Activated CD8-positive, alpha-beta memory T cell treated with anti-CD3 and anti-CD28 coated beads, Interleukin-2, amount 50 U/mL, for 4 hours (primary cell): Measurements from ENCODE around the gene DDHD1.
"Not testable (repeated sequence)": the region's sequence is repeated elsewhere in the genome, so short reads cannot be mapped to it uniquely, and the experiment has no call there.

Experiments
- DNase-seq: peaks from one replicate; pipeline ENCODE4 v3.0.0-alpha.2; 2020

The DDHD1 gene

DNA sequence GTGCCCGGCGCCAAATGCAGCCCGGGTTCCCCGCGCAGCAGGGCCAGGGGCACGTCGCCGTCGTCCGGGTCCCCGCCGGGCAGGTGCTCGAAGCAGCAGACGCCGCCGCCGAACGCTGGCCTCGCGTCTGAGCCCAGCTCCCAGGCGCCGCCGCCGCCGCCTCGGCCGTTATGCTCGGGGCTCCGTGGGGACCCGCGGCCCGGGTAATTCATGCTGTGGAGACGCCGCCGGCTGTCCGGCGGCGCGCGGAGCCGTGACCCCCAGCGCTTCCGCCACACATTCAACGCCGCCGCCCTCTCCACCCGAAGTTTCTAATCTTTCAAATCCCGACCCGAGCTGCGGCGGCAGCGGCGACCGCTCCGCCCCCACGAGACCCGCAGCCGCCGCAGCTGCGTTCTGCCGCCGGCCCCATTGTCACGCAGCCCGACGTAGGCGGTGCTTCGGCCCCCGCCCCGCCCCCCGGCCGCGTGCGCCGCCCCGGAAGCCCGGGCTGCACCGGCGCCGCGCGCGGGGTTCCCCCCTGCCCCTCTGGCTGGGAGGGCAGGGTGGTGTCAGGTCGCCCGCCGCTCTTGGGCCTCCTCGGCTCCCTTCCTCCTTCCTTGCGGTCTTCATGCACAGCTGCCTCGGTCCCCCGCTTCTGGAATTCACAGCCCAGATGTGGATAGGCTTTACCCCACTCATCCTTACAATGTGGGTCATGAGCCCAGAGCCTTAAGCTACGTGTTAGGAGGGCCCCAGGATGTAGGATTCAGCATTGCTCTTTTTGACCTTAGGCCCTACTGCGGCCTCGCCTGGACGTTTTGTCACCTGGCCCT lies at the start of gene DDHD1:
Gene DDHD1, minus strand, starts transcription at position 437 of the 815 bp plus-strand sequence. Its CDS starts 225 bp downstream, at position 212.
- DNase-seq, result peak; percentile 86

DNA sequence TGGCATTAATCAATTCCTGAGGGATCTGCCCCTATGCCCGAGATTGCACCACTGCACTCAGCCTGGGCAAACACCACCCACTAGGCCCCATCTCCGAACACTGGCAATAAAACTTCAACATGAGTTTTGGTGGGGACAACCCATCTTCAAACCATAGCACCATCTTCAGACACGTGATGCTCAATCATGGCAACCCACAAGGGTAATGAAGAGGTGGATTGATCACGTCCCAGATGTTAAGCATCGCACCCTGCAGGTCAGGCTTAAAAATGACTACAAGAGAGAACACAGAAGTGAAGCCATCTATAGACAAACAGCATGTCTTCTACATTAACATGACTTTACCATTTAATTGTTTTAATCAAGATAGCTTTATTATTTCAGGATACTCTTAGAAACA lies 42.8 kb upstream of the DDHD1 start:
- DNase-seq, result no peak

DNA sequence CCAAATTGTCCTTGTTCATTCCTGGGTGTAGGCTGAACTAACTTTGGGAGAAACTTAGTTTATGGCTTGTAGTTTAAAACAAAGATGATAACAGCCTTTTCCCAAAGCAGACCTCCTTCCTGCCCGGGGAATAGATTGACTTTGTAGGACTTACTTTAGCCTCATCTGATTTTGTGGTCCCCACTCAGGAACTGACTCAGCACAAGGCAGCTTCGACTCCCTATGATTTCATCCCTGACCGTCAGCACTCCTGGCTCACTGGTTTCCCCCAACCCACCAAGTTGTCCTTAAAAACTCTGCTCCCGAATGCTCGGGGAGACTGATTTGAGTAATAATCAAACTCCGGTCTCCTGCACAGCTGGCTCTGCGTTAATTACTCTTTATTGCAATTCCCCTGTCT lies 40.1 kb upstream of the DDHD1 start:
- DNase-seq, result no peak

DNA sequence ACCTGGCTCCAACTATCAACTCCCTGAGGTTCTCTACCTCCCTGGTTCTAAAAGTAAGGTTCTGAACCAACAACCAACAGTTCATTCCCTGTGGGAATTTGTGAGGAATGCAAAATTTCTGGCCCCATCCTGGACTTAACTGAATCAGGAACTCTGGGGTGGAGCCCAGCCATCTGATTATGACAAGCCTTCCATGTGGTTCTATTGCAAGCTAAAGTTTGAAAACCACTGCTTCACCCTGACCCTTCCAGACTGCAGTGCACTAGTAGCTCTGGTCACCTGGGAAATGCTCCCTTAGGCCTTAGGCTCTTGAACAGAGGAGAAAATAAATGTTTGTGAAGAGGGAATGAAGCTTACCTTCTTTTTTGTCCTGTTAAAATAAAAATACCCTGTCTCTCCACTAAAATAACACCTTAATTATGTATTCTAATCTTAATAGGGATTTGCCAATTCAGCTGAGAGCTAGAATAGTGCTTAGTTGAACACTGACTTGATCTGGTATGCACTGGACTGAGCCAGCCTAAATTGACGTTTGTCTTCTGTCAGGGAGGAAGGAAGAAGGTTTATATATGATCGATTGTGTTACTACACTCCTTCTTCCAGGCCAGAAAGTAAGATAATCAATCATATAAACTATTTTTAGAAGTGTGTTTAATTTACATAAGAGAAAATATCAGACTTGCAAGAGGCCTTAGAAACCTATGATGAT lies 39.1 kb upstream of the DDHD1 start:
- DNase-seq, result no peak

DNA sequence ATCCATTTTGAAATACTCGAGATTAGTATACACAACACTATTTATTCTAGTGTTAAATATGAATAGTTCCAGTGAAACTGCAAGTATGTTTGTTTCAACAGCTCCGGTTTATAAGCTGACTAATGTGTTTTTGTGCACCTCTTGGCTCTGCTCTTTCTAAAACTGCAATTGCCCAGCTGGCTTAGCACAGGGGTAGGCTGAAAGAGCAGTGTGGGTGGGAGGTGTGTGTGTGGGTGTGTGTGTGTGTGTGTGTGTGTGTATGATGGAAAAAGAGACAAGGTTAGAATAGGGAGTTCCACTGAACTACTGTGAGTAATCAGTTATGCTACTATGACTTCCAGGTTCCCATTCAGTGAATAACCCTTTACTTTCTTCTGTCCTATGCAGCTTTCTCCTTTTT lies 37.8 kb upstream of the DDHD1 start:
- no peak for DNase-seq

DNA sequence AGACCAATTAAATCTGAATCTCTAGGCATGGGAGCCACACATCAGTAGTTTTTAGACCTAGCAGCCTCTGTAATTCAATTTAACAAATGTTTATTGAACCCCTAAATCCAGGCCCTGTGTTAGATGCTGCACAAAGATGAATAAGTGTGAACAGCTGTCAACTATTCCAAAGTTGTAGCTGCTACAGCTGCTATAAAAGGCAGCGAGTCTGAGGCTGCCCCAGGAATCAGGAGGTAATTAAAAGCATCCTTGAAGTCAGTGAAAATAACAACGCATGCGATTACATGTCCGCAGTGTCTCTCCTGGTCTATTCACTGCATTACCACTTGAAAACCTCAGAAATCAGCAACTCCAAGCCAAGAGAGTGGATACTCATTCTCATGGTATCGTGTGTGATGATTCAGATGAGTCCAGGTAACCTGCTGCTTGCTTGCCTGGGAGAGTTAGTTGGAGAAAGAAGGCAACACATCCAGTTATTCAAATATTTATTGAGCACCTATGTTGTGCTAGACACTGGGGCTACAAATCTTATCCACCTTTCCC lies 34.9 kb upstream of the DDHD1 start:
- DNase-seq, result no peak

DNA sequence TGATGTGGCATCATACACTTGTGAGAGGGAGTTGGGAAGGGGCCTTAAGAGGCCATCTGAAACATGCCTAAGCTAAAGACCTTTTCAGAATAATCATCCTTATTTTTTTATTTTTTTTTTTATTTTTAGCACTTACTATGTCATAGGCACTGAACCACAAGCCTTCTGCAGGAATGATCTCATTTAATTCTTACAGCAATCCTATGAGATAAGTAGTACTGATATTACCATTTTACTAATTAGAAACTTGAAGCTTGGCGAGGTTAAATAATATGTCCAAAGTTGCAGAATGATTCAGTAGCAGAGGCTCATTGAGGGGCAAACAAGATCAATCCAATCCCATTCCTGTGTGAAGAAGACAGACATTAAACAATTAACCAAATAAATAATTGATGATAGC lies 33.4 kb upstream of the DDHD1 start:
- DNase-seq, result no peak

DNA sequence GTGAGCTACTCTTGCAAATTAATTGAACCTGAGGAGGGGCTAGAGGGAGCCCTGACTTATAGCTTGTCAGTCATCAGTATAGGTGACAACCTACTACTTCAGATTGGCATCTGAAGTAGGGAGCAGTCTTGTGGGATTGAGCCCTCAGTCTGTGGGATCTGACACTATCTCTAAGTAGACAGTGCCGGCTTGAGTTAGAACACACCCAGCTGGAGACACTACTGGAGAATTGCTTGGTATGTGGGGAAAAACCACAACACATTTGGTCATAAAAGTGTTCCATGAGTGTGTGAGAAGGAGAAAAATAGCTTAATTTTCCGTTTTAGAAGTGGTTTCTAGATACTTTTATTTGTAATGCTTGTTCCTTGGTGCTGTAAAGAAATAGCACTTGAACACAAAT lies 30.5 kb upstream of the DDHD1 start:
- no peak for DNase-seq

DNA sequence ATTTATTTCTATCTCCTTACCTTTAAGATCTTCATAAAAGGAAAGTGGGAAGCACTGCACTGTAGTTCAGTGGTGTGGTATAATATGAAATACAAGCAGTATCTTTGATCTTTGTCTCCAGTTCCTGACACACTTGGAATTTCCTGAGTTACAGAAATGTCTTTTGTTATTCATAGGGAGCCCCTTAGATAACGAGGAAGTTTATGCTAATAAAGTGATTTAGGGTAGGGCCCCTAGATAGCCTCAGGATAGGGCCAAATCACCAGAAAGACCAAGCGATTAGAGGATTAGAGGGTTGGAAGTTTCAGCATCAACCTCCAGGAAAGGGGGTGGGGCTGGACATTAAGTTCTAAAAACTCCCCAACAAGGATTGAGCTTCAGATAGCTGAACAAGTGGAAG lies 29.9 kb upstream of the DDHD1 start:
- DNase-seq, result no peak

DNA sequence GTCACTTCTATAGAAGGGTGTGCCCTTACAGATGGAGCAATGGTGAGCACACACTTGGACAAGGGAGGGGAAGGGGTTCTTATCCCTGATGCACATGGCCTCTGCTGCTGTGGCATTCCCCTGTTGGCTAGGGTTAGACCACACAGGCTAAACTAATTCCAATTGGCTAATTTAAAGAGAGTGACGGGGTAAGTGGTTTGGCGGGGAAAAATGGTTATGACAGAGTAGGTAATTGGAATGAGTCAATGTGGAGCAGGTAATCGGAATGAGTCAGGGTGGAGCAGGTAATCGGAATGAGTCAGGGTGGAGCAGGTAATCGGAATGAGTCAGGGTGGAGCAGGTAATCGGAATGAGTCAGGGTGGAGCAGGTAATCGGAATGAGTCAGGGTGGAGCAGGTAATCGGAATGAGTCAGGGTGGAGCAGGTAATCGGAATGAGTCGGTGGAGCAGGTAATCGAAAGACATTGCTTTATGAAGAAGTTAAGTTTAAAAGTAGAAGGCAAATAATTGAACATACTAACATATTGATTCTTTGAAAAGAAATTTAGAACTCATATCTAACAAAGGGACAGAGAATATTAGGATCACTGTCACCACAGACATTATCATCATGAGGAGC lies 28.4 kb upstream of the DDHD1 start:
- DNase-seq, result not testable (repeated sequence)

DNA sequence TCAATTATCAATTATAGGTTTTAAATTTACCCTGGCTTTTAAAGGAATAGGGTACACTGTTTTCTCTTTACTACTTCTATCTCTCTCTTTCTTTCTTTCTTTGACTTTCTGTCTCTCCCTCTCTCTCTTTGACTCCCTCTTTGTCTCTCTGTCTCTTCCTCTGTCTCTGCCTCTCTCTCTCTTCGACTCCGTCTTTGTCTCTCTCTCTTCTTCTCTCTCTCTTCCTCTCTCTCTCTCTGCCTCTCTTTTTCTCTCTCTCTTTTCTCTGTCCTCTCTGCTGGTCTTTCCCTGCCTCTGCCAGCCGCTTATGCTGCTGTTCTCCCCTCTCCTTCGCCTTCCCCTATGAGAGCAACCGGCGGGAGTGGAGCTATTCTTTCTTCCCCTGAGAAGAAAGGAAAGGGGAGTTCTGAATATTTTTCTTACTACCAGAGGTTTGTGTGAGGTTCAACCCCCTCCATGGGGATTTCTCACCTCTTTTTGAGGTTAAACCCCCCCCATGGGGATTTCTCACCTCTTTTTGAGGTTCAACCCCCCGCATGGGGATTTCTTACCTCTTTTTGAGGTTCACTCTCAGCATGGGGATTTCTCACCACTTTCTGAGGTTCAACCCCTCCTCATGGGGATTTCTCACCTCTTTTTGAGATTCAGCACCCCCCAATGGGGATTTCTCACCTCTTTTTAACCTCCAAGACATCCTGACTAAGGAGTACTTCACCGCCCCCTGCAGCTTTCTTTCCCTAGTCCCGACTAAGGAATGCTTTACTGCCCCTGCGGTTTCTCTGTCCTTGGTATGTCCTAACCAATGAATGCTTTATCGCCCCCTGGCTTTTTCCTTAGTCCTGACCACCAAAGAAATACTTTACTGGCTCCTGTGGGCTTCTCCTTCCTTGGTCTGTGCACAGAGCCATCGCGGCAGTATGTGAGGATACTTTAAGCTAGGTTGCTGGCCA lies 27.4 kb upstream of the DDHD1 start:
- DNase-seq, result peak; percentile 24

DNA sequence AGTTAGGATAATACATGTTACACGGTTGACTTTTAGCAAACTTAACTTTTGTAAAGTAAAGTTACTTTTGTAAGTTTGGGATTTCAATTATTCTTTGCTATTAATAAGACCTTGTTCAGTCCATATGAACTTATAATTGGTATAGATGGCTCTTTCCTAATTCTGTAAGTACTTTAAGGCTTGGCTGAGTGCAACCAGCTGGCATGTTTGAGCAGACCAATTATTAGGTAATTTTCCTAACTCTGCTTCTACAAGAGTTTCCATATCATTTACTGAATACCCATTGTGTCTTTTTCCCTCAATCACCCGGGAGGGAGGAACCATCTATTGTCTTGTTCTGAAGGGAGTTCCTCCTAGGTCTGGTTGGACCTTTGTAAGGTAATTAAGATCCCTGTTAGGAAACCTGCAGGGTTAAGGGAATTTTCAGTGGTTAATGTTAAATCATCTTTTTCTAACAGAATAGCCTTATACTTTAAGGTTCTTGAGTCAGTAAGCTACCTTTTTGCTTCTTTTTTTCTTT lies 26.4 kb upstream of the DDHD1 start:
- DNase-seq, result not testable (repeated sequence)

DNA sequence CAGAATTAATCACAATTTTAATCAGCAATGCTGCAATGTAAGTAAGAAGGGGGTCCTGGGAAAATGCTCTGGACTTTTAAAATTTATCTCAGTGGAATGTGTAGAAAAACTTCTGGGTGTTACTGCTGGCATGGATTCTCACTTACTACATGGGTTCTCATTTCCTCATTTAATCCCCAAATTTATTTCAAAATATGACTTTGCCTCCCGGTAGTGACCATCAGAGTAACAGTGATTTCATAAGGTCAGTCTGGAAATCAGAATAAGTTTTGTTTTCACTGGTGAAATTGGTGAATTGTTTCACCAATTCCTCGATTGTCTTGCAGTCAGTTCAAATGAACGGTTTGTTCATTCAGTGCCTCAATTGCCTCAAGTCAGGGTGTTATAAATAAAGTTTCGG lies 22.3 kb upstream of the DDHD1 start:
- DNase-seq, result no peak

DNA sequence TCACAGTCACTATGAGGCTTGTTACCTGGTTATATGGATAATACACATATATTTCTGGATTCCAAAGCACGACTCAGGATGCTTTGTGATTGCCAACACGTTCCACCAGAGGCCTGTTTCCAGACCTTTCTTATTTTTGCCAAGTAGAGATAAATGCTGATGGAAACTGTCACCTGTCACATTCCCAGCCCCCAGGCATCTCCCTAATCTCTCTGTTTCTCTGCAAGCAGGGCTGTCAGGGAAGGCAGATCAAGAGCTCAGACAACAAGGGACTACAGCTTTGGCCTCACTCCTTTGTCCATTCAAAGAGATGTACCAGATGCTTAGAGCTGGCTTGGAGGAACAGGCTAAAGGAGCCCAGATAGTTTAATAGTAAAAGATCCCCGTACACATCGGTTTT lies 21.8 kb upstream of the DDHD1 start:
- DNase-seq, result no peak

DNA sequence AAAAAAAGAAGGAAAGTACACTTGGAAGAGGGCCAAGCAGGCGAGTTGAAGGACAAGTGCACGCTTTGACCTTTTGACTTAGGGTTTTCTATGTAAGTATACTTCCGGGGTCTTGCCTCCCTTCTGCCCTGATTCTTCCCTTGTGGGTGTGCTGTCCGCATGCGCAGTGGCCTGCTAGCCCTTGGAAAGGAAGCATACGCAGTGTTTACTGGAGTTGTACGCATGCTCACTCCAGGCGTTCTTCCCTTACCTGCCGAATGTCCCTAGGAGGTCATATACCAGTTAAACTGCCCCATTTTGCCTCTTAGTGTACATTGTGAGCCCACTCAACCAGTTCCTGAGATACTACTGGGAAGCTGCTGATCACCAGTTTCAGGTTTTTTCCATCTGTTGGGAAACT lies 15.7 kb upstream of the DDHD1 start:
- DNase-seq, result no peak

DNA sequence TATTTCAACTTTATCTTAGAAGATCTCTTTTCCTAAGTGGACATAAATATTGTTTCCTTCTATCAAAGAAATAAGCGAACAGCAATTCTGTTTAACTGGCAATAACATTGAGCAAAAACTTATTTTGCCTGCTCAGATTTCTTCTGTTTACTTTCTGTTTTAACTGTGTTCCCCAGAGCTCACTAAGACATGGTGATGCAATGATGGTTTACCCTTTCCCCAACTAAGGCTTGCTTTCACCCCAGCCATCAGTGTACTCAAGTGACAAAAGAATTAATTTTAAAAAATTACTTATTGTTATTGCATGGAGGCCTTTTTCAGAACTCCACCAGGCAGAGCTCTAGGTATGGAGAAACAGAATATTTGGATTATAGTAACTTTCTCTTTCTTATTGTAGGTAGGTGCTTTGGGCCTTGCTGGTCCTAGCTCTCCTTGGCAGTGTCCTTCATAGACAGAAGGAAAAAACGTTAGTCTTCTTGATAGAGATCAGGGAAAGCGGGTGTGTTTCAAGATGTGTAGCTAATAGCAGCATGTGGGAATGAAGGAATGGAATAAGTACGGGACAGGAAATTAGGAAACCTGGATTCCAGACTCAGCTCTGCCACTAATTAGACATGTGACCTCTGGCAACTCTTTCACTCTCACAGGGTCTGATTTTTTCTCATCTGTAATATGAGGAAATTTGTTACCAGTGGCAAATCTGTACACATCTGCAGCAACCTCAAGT lies 14.6 kb upstream of the DDHD1 start:
- DNase-seq, result no peak

DNA sequence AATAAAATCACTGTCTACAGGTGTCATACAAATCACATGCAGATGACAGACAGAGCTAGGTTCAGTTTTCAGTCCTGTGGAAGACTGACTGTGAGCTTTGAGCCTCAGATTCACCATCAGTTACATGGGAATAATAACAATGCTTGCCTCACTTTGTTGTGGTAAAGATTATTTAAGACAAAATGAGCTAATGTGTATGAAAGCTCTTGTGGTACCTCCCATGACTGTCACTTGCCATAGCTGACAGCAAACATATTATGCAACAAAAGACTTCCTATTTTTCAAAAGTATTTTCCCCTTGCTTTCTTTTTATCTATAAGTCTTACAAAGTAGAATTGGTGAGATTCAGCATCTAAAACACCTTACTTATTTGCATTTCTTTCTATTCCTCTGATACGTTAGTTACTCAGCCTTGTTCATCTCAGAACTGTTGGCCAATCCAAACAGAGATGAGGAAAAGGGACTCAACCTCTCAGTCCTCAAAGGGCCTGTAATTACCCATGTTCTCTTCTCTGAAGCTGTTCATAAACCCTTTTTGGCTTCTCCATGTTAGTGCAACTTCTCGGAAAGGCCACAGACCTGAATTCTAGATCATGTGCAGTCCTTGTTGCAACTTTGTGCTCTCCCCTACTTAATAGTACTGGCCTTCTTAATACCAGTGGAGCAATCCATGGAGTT lies 8.8 kb upstream of the DDHD1 start:
- no peak for DNase-seq

DNA sequence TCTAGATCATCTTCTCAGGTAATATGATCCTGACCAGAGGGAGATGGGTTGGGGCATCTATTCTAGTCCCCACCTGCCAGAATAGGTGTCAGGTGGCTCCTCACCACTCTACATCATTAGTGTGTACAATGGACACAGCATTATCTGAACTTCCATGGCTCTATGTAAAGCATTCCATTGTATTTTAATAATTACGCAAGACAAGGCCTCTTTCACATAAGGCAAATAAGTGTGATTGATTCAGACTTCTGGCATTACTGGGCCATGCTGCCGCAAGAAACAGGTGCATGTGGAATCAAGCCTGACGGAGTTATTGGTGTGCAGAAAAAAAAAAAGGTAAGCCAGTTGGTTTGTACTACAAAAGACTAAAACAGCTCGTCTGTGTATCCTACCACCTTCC lies 3.1 kb upstream of the DDHD1 start:
- DNase-seq, result no peak

DNA sequence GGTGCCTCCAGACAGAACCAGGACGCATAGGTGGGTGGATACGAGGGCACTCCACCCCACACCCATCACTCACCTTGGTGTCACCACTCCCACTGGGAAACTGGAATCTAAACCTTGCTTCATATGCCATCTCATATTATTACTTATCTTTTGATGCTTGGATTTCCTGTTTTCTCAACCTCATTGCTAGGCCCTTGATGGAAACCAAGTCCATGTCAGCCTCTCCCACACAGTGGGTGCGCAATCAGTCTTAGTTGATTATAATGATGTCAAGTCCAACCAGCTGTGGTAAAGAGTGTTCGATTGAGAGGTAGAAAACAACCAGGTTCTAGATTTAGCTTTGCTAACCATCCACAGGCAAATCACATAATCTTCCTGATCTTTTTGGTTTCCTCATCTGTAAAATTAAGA lies 584 bp upstream of the DDHD1 start:
- no peak for DNase-seq

DNA sequence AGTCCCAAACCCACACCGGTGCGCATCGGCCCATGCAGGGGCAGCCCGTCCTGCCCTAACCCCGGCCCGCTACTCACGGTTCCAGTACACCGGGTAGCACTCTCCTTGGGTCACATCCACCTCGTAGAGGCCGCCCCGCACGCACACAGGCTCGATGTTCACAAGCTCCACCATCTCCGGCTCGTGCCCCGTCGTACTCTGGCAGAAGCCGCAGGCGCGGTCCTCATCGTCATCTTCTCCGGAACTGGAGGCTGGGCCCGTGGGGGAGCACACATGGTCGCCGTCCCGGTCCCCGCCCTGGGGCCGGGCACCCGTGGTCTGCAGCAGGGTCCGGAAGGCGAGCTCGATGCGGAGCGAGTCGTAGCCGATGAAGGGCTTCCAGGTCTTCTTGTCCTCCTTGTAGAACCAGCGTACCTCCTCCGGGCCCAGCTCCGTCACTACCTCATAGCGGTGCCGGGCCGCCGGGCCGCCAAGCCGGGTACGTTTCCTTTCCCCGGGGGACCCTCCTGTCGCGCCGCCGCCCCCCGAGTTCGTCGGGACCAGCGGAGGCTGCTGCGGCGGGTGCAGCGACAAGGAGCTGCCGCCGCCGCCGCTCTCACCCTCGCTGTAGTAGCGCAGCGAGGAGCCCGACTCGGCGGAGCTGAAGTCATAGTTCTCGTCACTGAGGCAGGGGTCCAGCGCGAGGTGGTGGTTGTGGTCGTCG lies 788 bp downstream of the DDHD1 start:
- DNase-seq, result peak; percentile 72
